ENCODE data around the gene PLA2G5.

PLA2G5 gene

GRCh38 chr1:20071416-20071815 is 1.4 kb downstream of the PLA2G5 start:
- Histone ChIP-seq H3K4me3 (replicated peaks; ENCODE audit: low read depth, low read length) (no peak overlapping the region), H3K36me3 (ENCODE audit: control insufficient read depth, insufficient read depth, low read length) (no peaks in the 10 kb centered on the region), H3K27me3 (replicated peaks; ENCODE audit: control insufficient read depth, insufficient read depth, low read length) (no peaks in the 10 kb centered on the region)
- no peak for TF ChIP-seq CTCF (IDR thresholded peaks at IDR 0.05; ENCODE audit: insufficient read depth, low read length, poor library complexity, severe bottlenecking)
- DNase-seq (ENCODE audit: extremely low read depth, insufficient read length): no peak

- Histone ChIP-seq H3K27me3 (replicated peaks; ENCODE audit: control insufficient read depth, insufficient read depth, low read length) (no peaks in the 10 kb centered on the region), H3K36me3 (ENCODE audit: control insufficient read depth, insufficient read depth, low read length) (no peaks in the 10 kb centered on the region), H3K4me3 (replicated peaks; ENCODE audit: low read depth, low read length) (no peak overlapping the region)
- no peak for DNase-seq (ENCODE audit: extremely low read depth, insufficient read length)
- TF ChIP-seq CTCF (IDR thresholded peaks at IDR 0.05; ENCODE audit: insufficient read depth, low read length, poor library complexity, severe bottlenecking): no peak
Measured at GRCh38 chr1:20072771-20073170, 2.8 kb downstream of the PLA2G5 start.

GRCh38 chr1:20073256-20073655 is 3.3 kb downstream of the PLA2G5 start:
- no peak for TF ChIP-seq CTCF (IDR thresholded peaks at IDR 0.05; ENCODE audit: insufficient read depth, low read length, poor library complexity, severe bottlenecking)
- Histone ChIP-seq H3K27me3 (replicated peaks; ENCODE audit: control insufficient read depth, insufficient read depth, low read length) (no peaks in the 10 kb centered on the region), H3K36me3 (ENCODE audit: control insufficient read depth, insufficient read depth, low read length) (no peaks in the 10 kb centered on the region), H3K4me3 (replicated peaks; ENCODE audit: low read depth, low read length) (no peak overlapping the region)
- DNase-seq (ENCODE audit: extremely low read depth, insufficient read length): no peak

- Histone ChIP-seq H3K4me3 (replicated peaks; ENCODE audit: low read depth, low read length) (no peak overlapping the region), H3K36me3 (ENCODE audit: control insufficient read depth, insufficient read depth, low read length) (no peaks in the 10 kb centered on the region), H3K27me3 (replicated peaks; ENCODE audit: control insufficient read depth, insufficient read depth, low read length) (no peaks in the 10 kb centered on the region)
- no peak for DNase-seq (ENCODE audit: extremely low read depth, insufficient read length)
- TF ChIP-seq CTCF (IDR thresholded peaks at IDR 0.05; ENCODE audit: insufficient read depth, low read length, poor library complexity, severe bottlenecking): no peak
Measured at GRCh38 chr1:20074055-20074724, 4.2 kb downstream of the PLA2G5 start.

- no peak overlapping the region for H3K4me3 ChIP-seq (replicated peaks; ENCODE audit: low read depth, low read length)
- H3K27me3 ChIP-seq (replicated peaks; ENCODE audit: control insufficient read depth, insufficient read depth, low read length): no peaks in the 10 kb centered on the region
- DNase-seq (ENCODE audit: extremely low read depth, insufficient read length): no peak
- TF ChIP-seq CTCF (IDR thresholded peaks at IDR 0.05; ENCODE audit: insufficient read depth, low read length, poor library complexity, severe bottlenecking): no peak
- H3K36me3 ChIP-seq (ENCODE audit: control insufficient read depth, insufficient read depth, low read length): no peaks in the 10 kb centered on the region
Measured at GRCh38 chr1:20074725-20075171, 4.8 kb downstream of the PLA2G5 start.

GRCh38 chr1:20075345-20075744 is 5.4 kb downstream of the PLA2G5 start:
- Histone ChIP-seq H3K36me3 (ENCODE audit: control insufficient read depth, insufficient read depth, low read length) (no peaks in the 10 kb centered on the region), H3K27me3 (replicated peaks; ENCODE audit: control insufficient read depth, insufficient read depth, low read length) (no peaks in the 10 kb centered on the region), H3K4me3 (replicated peaks; ENCODE audit: low read depth, low read length) (no peak overlapping the region)
- no peak for TF ChIP-seq CTCF (IDR thresholded peaks at IDR 0.05; ENCODE audit: insufficient read depth, low read length, poor library complexity, severe bottlenecking)
- DNase-seq (ENCODE audit: extremely low read depth, insufficient read length): no peak

Data from GM06990 (cell line).